ENCODE measurements around the gene ATP1A2. TPM values are rescaled to one million over a fixed set of nuclear protein-coding genes. Genes with fewer than 3 reads are reported as not detected.

ATP1A2 gene
- total and polyA plus RNA-seq, 2 experiments from 2014 or later = 4.9 to 17.7 TPM

DNA sequence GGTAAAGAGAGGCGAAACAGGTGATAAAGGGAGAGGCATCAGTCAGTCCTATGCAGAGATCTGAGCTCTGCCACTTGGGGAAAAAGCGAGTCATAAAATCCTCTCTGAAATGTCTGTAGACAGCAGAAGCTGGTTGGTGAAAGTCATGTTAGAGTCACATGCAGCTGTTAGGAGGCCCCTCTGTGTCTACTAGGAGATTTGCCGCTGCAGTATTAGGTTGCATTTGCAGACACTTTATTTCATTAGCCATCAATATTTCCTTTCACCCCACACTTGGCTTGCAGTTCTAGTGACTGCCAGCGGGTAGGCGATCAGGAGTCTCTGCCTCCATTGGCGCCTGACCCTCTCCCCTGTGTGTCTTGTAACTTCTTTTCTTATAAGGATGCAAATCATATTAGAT lies 52.0 kb downstream of the ATP1A2 start:
- Histone ChIP-seq H3K9me2 (ENCODE audit: insufficient read depth) (no peaks in the 10 kb centered on the region), H3F3A (replicated peaks; ENCODE audit: low read depth) (peaks cover 20% of the 10 kb centered on the region), H3K79me2 (replicated peaks; ENCODE audit: insufficient read depth) (no peaks in the 10 kb centered on the region), H3K27me3 (ENCODE audit: insufficient read depth) (no peaks in the 10 kb centered on the region), H4K20me1 (replicated peaks; ENCODE audit: insufficient read depth) (no peaks in the 10 kb centered on the region), H3K4me2 (peak overlapping the region; percentile 9), H3K36me3 (ENCODE audit: insufficient read depth) (no peaks in the 10 kb centered on the region), H2AFZ (no peak overlapping the region), H3K27ac (ENCODE audit: low read depth) (no peak overlapping the region), H3K4me3 (no peak overlapping the region), H3K4me1 (ENCODE audit: insufficient read depth) (peaks cover 52% of the 10 kb centered on the region)
- H3K9me3 Mint-ChIP-seq = no peaks in the 10 kb centered on the region
- H3K36me3 Mint-ChIP-seq (ENCODE audit: low read depth) = no peaks in the 10 kb centered on the region
- DNase-seq (ENCODE audit: low spot score) (peak; percentile 51), ATAC-seq (no peak)
- H3K4me3 Mint-ChIP-seq = no peak overlapping the region
- H3K27me3 Mint-ChIP-seq (ENCODE audit: insufficient read depth, low read depth, poor library complexity) = peaks cover 20% of the 10 kb centered on the region
- no peak overlapping the region; the same call in 1 of the 2 replicates for H3K27ac Mint-ChIP-seq
- TF ChIP-seq JUNB (IDR thresholded peaks at IDR 0.05; ENCODE audit: unreplicated experiment) (no peak), REST (IDR thresholded peaks at IDR 0.05; ENCODE audit: unreplicated experiment) (no peak), NANOG (IDR thresholded peaks at IDR 0.05; ENCODE audit: borderline replicate concordance) (no peak), EZH2phosphoT487 (IDR thresholded peaks at IDR 0.05; ENCODE audit: unreplicated experiment) (no peak), CTCF (conservative IDR thresholded peaks at IDR 0.05; ENCODE audit: low read depth in 2 of 2) (peak; percentile 49 to 59)
- TF ChIP-seq, protein P1, sequence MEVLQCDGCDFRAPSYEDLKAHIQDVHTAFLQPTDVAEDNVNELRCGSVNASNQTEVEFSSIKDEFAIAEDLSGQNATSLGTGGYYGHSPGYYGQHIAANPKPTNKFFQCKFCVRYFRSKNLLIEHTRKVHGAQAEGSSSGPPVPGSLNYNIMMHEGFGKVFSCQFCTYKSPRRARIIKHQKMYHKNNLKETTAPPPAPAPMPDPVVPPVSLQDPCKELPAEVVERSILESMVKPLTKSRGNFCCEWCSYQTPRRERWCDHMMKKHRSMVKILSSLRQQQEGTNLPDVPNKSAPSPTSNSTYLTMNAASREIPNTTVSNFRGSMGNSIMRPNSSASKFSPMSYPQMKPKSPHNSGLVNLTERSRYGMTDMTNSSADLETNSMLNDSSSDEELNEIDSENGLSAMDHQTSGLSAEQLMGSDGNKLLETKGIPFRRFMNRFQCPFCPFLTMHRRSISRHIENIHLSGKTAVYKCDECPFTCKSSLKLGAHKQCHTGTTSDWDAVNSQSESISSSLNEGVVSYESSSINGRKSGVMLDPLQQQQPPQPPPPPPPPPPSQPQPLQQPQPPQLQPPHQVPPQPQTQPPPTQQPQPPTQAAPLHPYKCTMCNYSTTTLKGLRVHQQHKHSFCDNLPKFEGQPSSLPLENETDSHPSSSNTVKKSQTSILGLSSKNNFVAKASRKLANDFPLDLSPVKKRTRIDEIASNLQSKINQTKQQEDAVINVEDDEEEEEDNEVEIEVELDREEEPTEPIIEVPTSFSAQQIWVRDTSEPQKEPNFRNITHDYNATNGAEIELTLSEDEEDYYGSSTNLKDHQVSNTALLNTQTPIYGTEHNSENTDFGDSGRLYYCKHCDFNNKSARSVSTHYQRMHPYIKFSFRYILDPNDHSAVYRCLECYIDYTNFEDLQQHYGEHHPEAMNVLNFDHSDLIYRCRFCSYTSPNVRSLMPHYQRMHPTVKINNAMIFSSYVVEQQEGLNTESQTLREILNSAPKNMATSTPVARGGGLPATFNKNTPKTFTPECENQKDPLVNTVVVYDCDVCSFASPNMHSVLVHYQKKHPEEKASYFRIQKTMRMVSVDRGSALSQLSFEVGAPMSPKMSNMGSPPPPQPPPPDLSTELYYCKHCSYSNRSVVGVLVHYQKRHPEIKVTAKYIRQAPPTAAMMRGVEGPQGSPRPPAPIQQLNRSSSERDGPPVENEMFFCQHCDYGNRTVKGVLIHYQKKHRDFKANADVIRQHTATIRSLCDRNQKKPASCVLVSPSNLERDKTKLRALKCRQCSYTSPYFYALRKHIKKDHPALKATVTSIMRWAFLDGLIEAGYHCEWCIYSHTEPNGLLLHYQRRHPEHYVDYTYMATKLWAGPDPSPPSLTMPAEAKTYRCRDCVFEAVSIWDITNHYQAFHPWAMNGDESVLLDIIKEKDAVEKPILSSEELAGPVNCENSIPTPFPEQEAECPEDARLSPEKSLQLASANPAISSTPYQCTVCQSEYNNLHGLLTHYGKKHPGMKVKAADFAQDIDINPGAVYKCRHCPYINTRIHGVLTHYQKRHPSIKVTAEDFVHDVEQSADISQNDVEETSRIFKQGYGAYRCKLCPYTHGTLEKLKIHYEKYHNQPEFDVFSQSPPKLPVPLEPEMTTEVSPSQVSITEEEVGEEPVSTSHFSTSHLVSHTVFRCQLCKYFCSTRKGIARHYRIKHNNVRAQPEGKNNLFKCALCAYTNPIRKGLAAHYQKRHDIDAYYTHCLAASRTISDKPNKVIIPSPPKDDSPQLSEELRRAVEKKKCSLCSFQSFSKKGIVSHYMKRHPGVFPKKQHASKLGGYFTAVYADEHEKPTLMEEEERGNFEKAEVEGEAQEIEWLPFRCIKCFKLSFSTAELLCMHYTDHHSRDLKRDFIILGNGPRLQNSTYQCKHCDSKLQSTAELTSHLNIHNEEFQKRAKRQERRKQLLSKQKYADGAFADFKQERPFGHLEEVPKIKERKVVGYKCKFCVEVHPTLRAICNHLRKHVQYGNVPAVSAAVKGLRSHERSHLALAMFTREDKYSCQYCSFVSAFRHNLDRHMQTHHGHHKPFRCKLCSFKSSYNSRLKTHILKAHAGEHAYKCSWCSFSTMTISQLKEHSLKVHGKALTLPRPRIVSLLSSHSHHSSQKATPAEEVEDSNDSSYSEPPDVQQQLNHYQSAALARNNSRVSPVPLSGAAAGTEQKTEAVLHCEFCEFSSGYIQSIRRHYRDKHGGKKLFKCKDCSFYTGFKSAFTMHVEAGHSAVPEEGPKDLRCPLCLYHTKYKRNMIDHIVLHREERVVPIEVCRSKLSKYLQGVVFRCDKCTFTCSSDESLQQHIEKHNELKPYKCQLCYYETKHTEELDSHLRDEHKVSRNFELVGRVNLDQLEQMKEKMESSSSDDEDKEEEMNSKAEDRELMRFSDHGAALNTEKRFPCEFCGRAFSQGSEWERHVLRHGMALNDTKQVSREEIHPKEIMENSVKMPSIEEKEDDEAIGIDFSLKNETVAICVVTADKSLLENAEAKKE (CRISPR knock-in tag; IDR thresholded peaks at IDR 0.05) = no peak
- peaks cover 59% of the 10 kb centered on the region for H3K4me1 Mint-ChIP-seq
